ENCODE data around the gene CDKN1C.

DNA sequence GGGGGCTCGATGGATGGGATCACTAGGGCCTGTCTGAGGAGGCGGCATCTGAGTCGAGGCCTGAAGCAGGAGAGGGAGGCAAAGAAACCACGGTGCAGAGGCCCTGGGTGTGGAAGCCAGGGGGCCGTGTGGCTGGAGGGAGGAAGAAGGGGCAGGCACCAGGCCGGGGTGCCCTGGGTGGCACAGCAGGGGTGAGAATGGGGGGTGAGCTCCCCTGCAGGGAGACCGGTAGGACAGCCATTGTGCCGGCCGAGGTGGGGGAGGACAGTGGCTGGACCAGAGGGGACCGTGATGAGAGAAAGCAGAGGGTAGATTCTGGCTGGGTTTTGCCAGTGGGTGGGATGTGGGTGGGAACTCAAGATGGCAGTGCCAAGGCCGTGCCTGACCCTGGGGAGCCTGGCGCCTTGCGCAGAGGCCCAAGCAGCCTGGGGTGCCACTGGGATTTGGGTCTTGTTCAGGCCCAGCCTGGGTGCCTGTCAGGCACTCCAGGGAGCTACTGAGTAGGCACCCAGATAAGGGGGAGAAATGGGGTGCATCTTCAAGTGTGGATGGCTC is 24.9 kb upstream of the CDKN1C start:
- TF ChIP-seq POLR2AphosphoS5 (IDR thresholded peaks at IDR 0.05; ENCODE audit: borderline replicate concordance, low read depth, low read length) (no peak), EZH2 (IDR thresholded peaks at IDR 0.05) (no peak)

Measured in SK-N-MC (cell line).